H1 (cell line): ENCODE results near the gene KIF13A.

Source experiments
- POLR2A ChIP-seq, 2 experiments: IDR thresholded peaks; 1 replicate in 1 of 2; 2 replicates in 1 of 2; pipeline ENCODE4 v1.6.1; 2011; ENCODE audit warnings: low read depth in 2 of 2, low read length in 2 of 2, mild to moderate bottlenecking in 2 of 2; ENCODE audit errors: control extremely low read depth in 1 of 2
- RXRA ChIP-seq: IDR thresholded peaks from 2 replicates; pipeline ENCODE4 v1.6.1; 2011; ENCODE audit warnings: low read depth, mild to moderate bottlenecking, low read length, moderate library complexity; ENCODE audit not compliant: insufficient read depth

GRCh38 chr6:17930321-17930993 lies 57.0 kb downstream of the KIF13A start:
- TF ChIP-seq RXRA (no peak), POLR2A (IDR thresholded peaks at IDR 0.05; ENCODE audit: control extremely low read depth in 1 of 2, low read depth in 2 of 2, low read length in 2 of 2) (no peak)
